Transverse colon (tissue), 4 donors: ENCODE data around the gene POC1A.

Experiments
- CTCF ChIP-seq, 5 experiments: fragments of 200-600 bp in 3 of 5; fragments of 450-650 bp in 2 of 5; sonication (generic) in 3 of 5; IDR thresholded peaks; 1 replicate in 2 of 5; 2 replicates in 3 of 5; pipeline ENCODE4 v1.5.1; 2016 to 2017; ENCODE audit warnings: antibody characterized with exemption in 5 of 5, inconsistent platforms in 3 of 5, mild to moderate bottlenecking in 2 of 5, moderate library complexity in 1 of 5
- POLR2AphosphoS5 ChIP-seq, 3 donors: sonication (generic); formaldehyde crosslinking; IDR thresholded peaks; one replicate each; pipeline ENCODE4 v1.6.1; 2016; ENCODE audit warnings: antibody characterized with exemption in 3 of 3

GRCh38 chr3:52090131-52090932 lies 63.9 kb downstream of the POC1A start:
- TF ChIP-seq POLR2AphosphoS5 (IDR thresholded peaks at IDR 0.05) (no peak), CTCF (IDR thresholded peaks at IDR 0.05) (no peak)
